Activated naive CD4-positive, alpha-beta T cell treated with anti-CD3 and anti-CD28 coated beads for 36 hours (primary cell): Measurements from ENCODE around the gene TLK1. TPM values are rescaled to one million over a fixed set of nuclear protein-coding genes. Genes with fewer than 3 reads are reported as not detected.

Experiments
- CTCF ChIA-PET: fragments of 350-600 bp; sonication (Branson Sonifier 250); formaldehyde crosslinking; loops from one replicate; lab custom pipeline; 2021; ENCODE audit warnings: antibody characterized with exemption; lab: Charles Lee
- DNase-seq: peaks from one replicate; pipeline ENCODE4 v3.0.0-alpha.2; 2020
- H3K27ac Mint-ChIP-seq: one replicate; pipeline ENCODE4 v1.8.0; 2021; ENCODE audit warnings: mild to moderate bottlenecking, mixed read lengths
- H3K27me3 Mint-ChIP-seq: one replicate; pipeline ENCODE4 v1.8.0; 2021; ENCODE audit warnings: low read depth, mixed read lengths
- H3K36me3 Mint-ChIP-seq: one replicate; pipeline ENCODE4 v1.8.0; 2021; ENCODE audit warnings: low read depth, mixed read lengths
- H3K4me1 Mint-ChIP-seq: one replicate; pipeline ENCODE4 v1.8.0; 2021; ENCODE audit warnings: low read depth, mixed read lengths
- H3K4me3 Mint-ChIP-seq: one replicate; pipeline ENCODE4 v1.8.0; 2021; ENCODE audit warnings: mild to moderate bottlenecking, moderate library complexity, mixed read lengths
- H3K9me3 Mint-ChIP-seq: one replicate; pipeline ENCODE4 v1.8.0; 2021; ENCODE audit warnings: mixed read lengths
- intact Hi-C: fragments of 100-400 bp; cut with micrococcal nuclease; formaldehyde crosslinking; loops from one replicate; pipeline ENCODE4 v1.15.1; 2023
- total RNA-seq, 2 experiments: library from RNA; stranded (reverse); gene quantifications; one replicate each; pipeline ENCODE4 v1.2.3, GENCODE V29; 2021

Gene TLK1
- total RNA-seq, 2 experiments from 2014 or later = 54.5 to 55.9 TPM

- intact Hi-C loops = no loop called here
- H3K36me3 Mint-ChIP-seq = no peaks in the 10 kb centered on the region
- CTCF ChIA-PET = interaction anchor here (0.6 to 1.2 kb wide), 5 partner anchors 11 to 617 kb away, joined by 3 to 5 read pairs (median 3); no protein-coding TSS in a partner anchor
Observed at GRCh38 chr2:170984079-170984478, 176.6 kb downstream of the TLK1 start.

GRCh38 chr2:170975943-170976270 is 184.8 kb downstream of the TLK1 start:
- intact Hi-C loops = loop anchor here (10.0 kb wide), 1 partner anchor 549 kb away; the partner anchor contains the start of gene CYBRD1
- no peaks in the 10 kb centered on the region for H3K9me3 Mint-ChIP-seq
- H3K27ac Mint-ChIP-seq = no peak overlapping the region

More at GRCh38 chr2:170984079-170984478, 176.6 kb downstream of the TLK1 start:
- no peak overlapping the region for H3K4me3 Mint-ChIP-seq
- H3K27me3 Mint-ChIP-seq = no peaks in the 10 kb centered on the region
- DNase-seq = no peak
- H3K4me1 Mint-ChIP-seq = peaks cover 4% of the 10 kb centered on the region
- no peaks in the 10 kb centered on the region for H3K9me3 Mint-ChIP-seq
- H3K27ac Mint-ChIP-seq = no peak overlapping the region

GRCh38 chr2:170975127-170975942 is 185.4 kb downstream of the TLK1 start:
- no peaks in the 10 kb centered on the region for H3K9me3 Mint-ChIP-seq
- intact Hi-C loops = loop anchor here (10.0 kb wide), 1 partner anchor 549 kb away; the partner anchor contains the start of gene CYBRD1
- H3K4me1 Mint-ChIP-seq = peaks cover 9% of the 10 kb centered on the region
- no peak overlapping the region for H3K4me3 Mint-ChIP-seq
- DNase-seq = no peak
- CTCF ChIA-PET = interaction anchor here (0.6 to 1.4 kb wide), 4 partner anchors 42 to 441 kb away, joined by 3 to 5 read pairs (median 5); partner anchors contain the start of gene GORASP2
- no peaks in the 10 kb centered on the region for H3K27me3 Mint-ChIP-seq
- no peak overlapping the region for H3K27ac Mint-ChIP-seq
- H3K36me3 Mint-ChIP-seq = no peaks in the 10 kb centered on the region

More at GRCh38 chr2:170975943-170976270, 184.8 kb downstream of the TLK1 start:
- Mint-ChIP-seq H3K27me3 (no peaks in the 10 kb centered on the region), H3K4me3 (no peak overlapping the region), H3K4me1 (peaks cover 9% of the 10 kb centered on the region), H3K36me3 (no peaks in the 10 kb centered on the region)
- no peak for DNase-seq
- CTCF ChIA-PET = no interaction called here

GRCh38 chr2:170974304-170974993 is 186.2 kb downstream of the TLK1 start:
- Mint-ChIP-seq H3K4me1 (peaks cover 9% of the 10 kb centered on the region), H3K9me3 (no peaks in the 10 kb centered on the region), H3K4me3 (peak overlapping the region; percentile 66), H3K36me3 (no peaks in the 10 kb centered on the region), H3K27me3 (no peaks in the 10 kb centered on the region), H3K27ac (peak overlapping the region; percentile 48)
- CTCF ChIA-PET = interaction anchor here (0.6 to 1.4 kb wide), 4 partner anchors 43 to 442 kb away, joined by 3 to 5 read pairs (median 5); partner anchors contain the start of gene GORASP2
- DNase-seq = no peak
- intact Hi-C loops = loop anchor here (5.0 to 10.0 kb wide), 3 partner anchors 550 to 1123 kb away; partner anchors contain the start of gene CYBRD1

- H3K27me3 Mint-ChIP-seq = no peaks in the 10 kb centered on the region
- H3K4me3 Mint-ChIP-seq = peak overlapping the region; percentile 66
- no peaks in the 10 kb centered on the region for H3K9me3 Mint-ChIP-seq
- H3K27ac Mint-ChIP-seq = peak overlapping the region; percentile 48
- no peaks in the 10 kb centered on the region for H3K36me3 Mint-ChIP-seq
- peak; percentile 92 for DNase-seq
- intact Hi-C loops = loop anchor here (1.0 to 10.0 kb wide), 12 partner anchors 45 to 1124 kb away; partner anchors contain the start of genes CYBRD1 and DCAF17
- peaks cover 9% of the 10 kb centered on the region for H3K4me1 Mint-ChIP-seq
- CTCF ChIA-PET = interaction anchor here (0.6 to 2.0 kb wide), 17 partner anchors 11 to 508 kb away, joined by 3 to 15 read pairs (median 4); partner anchors contain the start of gene GORASP2
Observed at GRCh38 chr2:170973492-170974303, 187.0 kb downstream of the TLK1 start.

- Mint-ChIP-seq H3K27ac (peak overlapping the region; percentile 46), H3K36me3 (peaks cover 5% of the 10 kb centered on the region), H3K4me3 (peak overlapping the region; percentile 66), H3K27me3 (no peaks in the 10 kb centered on the region), H3K9me3 (no peaks in the 10 kb centered on the region), H3K4me1 (peaks cover 9% of the 10 kb centered on the region)
- no peak for DNase-seq
- intact Hi-C loops = loop anchor here (1.0 to 10.0 kb wide), 12 partner anchors 45 to 1124 kb away; partner anchors contain the start of genes CYBRD1 and DCAF17
- CTCF ChIA-PET = interaction anchor here (0.5 to 2.0 kb wide), 20 partner anchors 11 to 603 kb away, joined by 3 to 15 read pairs (median 4); partner anchors contain the start of gene GORASP2
Observed at GRCh38 chr2:170973225-170973491, 187.5 kb downstream of the TLK1 start.

- no peaks in the 10 kb centered on the region for H3K9me3 Mint-ChIP-seq
- H3K27ac Mint-ChIP-seq = no peak overlapping the region
- peaks cover 6% of the 10 kb centered on the region for H3K36me3 Mint-ChIP-seq
- intact Hi-C loops = loop anchor here (1.0 to 10.0 kb wide), 12 partner anchors 44 to 1125 kb away; partner anchors contain the start of genes CYBRD1 and DCAF17
- CTCF ChIA-PET = interaction anchor here (0.5 to 2.0 kb wide), 22 partner anchors 12 to 602 kb away, joined by 3 to 15 read pairs (median 3); partner anchors contain the start of gene GORASP2
- peaks cover 9% of the 10 kb centered on the region for H3K4me1 Mint-ChIP-seq
- H3K4me3 Mint-ChIP-seq = peak overlapping the region; percentile 66
- no peak for DNase-seq
- no peaks in the 10 kb centered on the region for H3K27me3 Mint-ChIP-seq
Observed at GRCh38 chr2:170972296-170973224, 188.1 kb downstream of the TLK1 start.

- Mint-ChIP-seq H3K4me3 (no peak overlapping the region), H3K27ac (no peak overlapping the region), H3K27me3 (no peaks in the 10 kb centered on the region), H3K4me1 (peaks cover 9% of the 10 kb centered on the region), H3K36me3 (peaks cover 12% of the 10 kb centered on the region), H3K9me3 (no peaks in the 10 kb centered on the region)
- CTCF ChIA-PET = no interaction called here
- no peak for DNase-seq
- intact Hi-C loops = loop anchor here (5.0 to 10.0 kb wide), 3 partner anchors 554 to 1126 kb away; partner anchors contain the start of gene CYBRD1
Observed at GRCh38 chr2:170971071-170971470, 189.6 kb downstream of the TLK1 start.

GRCh38 chr2:170969872-170970496 is 190.7 kb downstream of the TLK1 start:
- H3K4me3 Mint-ChIP-seq = no peak overlapping the region
- H3K36me3 Mint-ChIP-seq = peaks cover 17% of the 10 kb centered on the region
- no peak for DNase-seq
- CTCF ChIA-PET = interaction anchor here (1.0 kb wide), 1 partner anchor 603 kb away, joined by 3 read pairs; no protein-coding TSS in a partner anchor
- no peak overlapping the region for H3K27ac Mint-ChIP-seq
- intact Hi-C loops = loop anchor here (5.0 to 10.0 kb wide), 3 partner anchors 555 to 1127 kb away; partner anchors contain the start of gene CYBRD1
- no peaks in the 10 kb centered on the region for H3K9me3 Mint-ChIP-seq
- peaks cover 9% of the 10 kb centered on the region for H3K4me1 Mint-ChIP-seq
- no peaks in the 10 kb centered on the region for H3K27me3 Mint-ChIP-seq

- CTCF ChIA-PET = interaction anchor here (1.0 to 1.2 kb wide), 3 partner anchors 40 to 604 kb away, joined by 3 to 4 read pairs (median 3); partner anchors contain the start of gene GORASP2
Observed at GRCh38 chr2:170969030-170969429, 191.7 kb downstream of the TLK1 start.

More at GRCh38 chr2:170969030-170969429, 191.7 kb downstream of the TLK1 start:
- DNase-seq = no peak
- H3K4me1 Mint-ChIP-seq = peaks cover 6% of the 10 kb centered on the region
- peaks cover 18% of the 10 kb centered on the region for H3K36me3 Mint-ChIP-seq
- H3K4me3 Mint-ChIP-seq = no peak overlapping the region
- H3K9me3 Mint-ChIP-seq = no peaks in the 10 kb centered on the region
- H3K27me3 Mint-ChIP-seq = no peaks in the 10 kb centered on the region
- intact Hi-C loops = no loop called here
- no peak overlapping the region for H3K27ac Mint-ChIP-seq
